Thyroid gland (tissue), 4 donors: ENCODE measurements around the gene MAGI1.

Experiments used
- POLR2A ChIP-seq, 2 donors: fragments of 450-650 bp; IDR thresholded peaks; one replicate each; pipeline ENCODE4 v1.6.1; 2017; ENCODE audit warnings: antibody characterized with exemption in 2 of 2, mild to moderate bottlenecking in 2 of 2, moderate library complexity in 1 of 2
- TF ChIP-seq, protein P1 (sequence below), 6 experiments: fragments of 200-600 bp in 3 of 6; fragments of 450-650 bp in 3 of 6; sonication (generic) in 3 of 6; IDR thresholded peaks; one replicate each; pipeline ENCODE4 v1.5.1; 2016 to 2019; ENCODE audit warnings: antibody characterized with exemption in 6 of 6, mild to moderate bottlenecking in 2 of 6, inconsistent platforms in 1 of 6, moderate library complexity in 1 of 6

DNA sequence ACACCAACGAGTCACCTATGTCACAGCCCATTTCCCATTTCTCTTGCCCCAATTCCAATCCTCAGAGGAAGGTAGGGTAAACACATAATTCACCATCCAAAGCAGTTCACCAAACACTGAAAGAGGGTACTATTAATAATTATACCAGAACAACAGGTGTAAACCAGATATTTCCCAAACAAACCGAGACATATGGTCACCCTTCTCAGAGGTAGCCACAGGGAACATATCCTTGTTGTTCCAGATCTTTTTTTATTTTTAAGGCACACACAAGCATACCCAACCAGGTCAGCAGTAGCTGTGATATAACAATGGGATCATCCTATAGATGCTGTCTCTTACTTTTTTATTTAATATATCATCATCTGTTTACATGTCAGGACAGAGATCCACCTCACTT lies 24.7 kb downstream of the MAGI1 start:
- TF ChIP-seq POLR2A (IDR thresholded peaks at IDR 0.05), result no peak
- TF ChIP-seq, protein P1, sequence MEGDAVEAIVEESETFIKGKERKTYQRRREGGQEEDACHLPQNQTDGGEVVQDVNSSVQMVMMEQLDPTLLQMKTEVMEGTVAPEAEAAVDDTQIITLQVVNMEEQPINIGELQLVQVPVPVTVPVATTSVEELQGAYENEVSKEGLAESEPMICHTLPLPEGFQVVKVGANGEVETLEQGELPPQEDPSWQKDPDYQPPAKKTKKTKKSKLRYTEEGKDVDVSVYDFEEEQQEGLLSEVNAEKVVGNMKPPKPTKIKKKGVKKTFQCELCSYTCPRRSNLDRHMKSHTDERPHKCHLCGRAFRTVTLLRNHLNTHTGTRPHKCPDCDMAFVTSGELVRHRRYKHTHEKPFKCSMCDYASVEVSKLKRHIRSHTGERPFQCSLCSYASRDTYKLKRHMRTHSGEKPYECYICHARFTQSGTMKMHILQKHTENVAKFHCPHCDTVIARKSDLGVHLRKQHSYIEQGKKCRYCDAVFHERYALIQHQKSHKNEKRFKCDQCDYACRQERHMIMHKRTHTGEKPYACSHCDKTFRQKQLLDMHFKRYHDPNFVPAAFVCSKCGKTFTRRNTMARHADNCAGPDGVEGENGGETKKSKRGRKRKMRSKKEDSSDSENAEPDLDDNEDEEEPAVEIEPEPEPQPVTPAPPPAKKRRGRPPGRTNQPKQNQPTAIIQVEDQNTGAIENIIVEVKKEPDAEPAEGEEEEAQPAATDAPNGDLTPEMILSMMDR (IDR thresholded peaks at IDR 0.05), result no peak
